ENCODE measurements around the gene ADCY9. TPM values are rescaled to one million over a fixed set of nuclear protein-coding genes. Genes with fewer than 3 reads are reported as not detected.

The ADCY9 gene
- total RNA-seq, 2 experiments from 2014 or later: 7.1 to 7.4 TPM

DNA sequence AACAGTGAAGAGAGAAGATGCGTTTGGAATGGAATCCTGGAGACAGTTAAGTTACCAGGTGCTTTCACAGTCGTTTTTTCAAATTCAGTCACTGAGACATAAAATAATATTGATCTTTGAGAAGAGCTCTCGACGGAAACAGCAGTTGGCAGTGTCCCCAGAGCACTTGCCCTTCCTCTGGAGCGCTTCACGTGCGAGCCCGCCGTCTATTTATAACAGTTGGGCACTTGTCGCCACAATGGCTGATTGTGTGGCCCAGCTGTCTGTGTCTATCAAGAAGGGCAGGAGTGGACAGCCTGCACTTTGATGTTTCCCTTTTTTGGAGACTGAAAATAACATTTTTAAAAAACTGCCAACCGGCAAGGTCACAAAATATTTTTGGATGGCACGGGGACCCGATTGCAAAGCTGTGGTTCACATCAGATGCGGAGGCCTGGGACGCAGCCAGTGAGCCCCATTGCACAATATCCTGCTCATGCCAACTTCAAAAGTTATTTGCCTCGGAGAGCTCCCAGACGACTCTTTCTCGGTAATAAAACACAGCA is 62.9 kb downstream of the ADCY9 start:
- Mint-ChIP-seq H3K9me3 (no peaks in the 10 kb centered on the region), H3K4me1 (ENCODE audit: low read depth) (no peaks in the 10 kb centered on the region), H3K4me3 (no peak overlapping the region), H3K27me3 (no peaks in the 10 kb centered on the region), H3K36me3 (ENCODE audit: low read depth) (no peaks in the 10 kb centered on the region), H3K27ac (no peak overlapping the region)
- Histone ChIP-seq H3K4me1 (ENCODE audit: insufficient read depth, low read length) (peaks cover 4% of the 10 kb centered on the region), H3K9me3 (ENCODE audit: control insufficient read depth in 1 of 2, insufficient read depth in 1 of 2, low read length in 2 of 2) (no peaks in the 10 kb centered on the region), H3K27ac (ENCODE audit: low read depth in 1 of 2, low read length in 2 of 2) (no peak overlapping the region), H3K4me3 (ENCODE audit: low read length) (no peak overlapping the region), H3K36me3 (ENCODE audit: insufficient read depth, low read length) (no peaks in the 10 kb centered on the region), H3K27me3 (ENCODE audit: control insufficient read depth in 1 of 2, insufficient read depth in 2 of 2, low read length in 2 of 2) (no peaks in the 10 kb centered on the region)
- TF ChIP-seq, protein P1, sequence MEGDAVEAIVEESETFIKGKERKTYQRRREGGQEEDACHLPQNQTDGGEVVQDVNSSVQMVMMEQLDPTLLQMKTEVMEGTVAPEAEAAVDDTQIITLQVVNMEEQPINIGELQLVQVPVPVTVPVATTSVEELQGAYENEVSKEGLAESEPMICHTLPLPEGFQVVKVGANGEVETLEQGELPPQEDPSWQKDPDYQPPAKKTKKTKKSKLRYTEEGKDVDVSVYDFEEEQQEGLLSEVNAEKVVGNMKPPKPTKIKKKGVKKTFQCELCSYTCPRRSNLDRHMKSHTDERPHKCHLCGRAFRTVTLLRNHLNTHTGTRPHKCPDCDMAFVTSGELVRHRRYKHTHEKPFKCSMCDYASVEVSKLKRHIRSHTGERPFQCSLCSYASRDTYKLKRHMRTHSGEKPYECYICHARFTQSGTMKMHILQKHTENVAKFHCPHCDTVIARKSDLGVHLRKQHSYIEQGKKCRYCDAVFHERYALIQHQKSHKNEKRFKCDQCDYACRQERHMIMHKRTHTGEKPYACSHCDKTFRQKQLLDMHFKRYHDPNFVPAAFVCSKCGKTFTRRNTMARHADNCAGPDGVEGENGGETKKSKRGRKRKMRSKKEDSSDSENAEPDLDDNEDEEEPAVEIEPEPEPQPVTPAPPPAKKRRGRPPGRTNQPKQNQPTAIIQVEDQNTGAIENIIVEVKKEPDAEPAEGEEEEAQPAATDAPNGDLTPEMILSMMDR (IDR thresholded peaks at IDR 0.05): no peak
- DNase-seq (peak in 1 of 14 experiments; percentile 21), ATAC-seq (ENCODE audit: poor library complexity) (no peak)
- POLR2A ChIA-PET: no interaction called here
- intact Hi-C loops (cut with DNase I, micrococcal nuclease): no loop called here
- CTCF ChIA-PET: no interaction called here

DNA sequence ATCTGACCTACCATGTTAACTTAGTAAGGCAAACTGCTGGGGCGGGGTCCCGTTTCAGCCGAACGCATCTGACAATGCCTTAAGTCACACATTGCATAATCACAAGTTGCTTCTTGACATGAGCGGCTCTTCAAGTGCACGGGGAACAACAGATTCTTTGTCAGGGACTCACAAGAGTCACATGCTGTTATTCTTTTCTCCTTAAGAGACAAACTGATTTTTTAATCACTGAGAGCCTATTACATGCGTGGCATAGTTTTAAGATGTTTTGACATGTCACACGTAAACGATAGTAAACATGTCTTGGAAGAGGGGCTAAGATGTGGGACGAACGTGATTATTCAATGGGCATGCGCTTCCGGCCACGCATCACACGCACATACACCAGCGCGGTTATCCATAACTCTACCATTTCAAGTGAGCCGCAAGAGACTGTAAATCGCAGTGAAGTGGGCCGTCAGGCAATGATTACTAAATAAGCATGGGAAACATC is 63.4 kb downstream of the ADCY9 start:
- CTCF ChIA-PET: no interaction called here
- ATAC-seq (ENCODE audit: poor library complexity): no peak
- POLR2A ChIA-PET: no interaction called here
- Mint-ChIP-seq H3K9me3 (no peaks in the 10 kb centered on the region), H3K27me3 (no peaks in the 10 kb centered on the region), H3K4me3 (no peak overlapping the region), H3K36me3 (ENCODE audit: low read depth) (no peaks in the 10 kb centered on the region), H3K27ac (no peak overlapping the region), H3K4me1 (ENCODE audit: low read depth) (no peaks in the 10 kb centered on the region)
- H3K36me3 ChIP-seq (ENCODE audit: insufficient read depth, low read length): no peaks in the 10 kb centered on the region
- no peak overlapping the region for H3K27ac ChIP-seq (ENCODE audit: low read depth in 1 of 2, low read length in 2 of 2)
- peaks cover 3% of the 10 kb centered on the region for H3K4me1 ChIP-seq (ENCODE audit: insufficient read depth, low read length)
- TF ChIP-seq, protein P1 (IDR thresholded peaks at IDR 0.05): no peak
- peak in 2 of 14 experiments; percentile 36 to 57 for DNase-seq
- no peak overlapping the region for H3K4me3 ChIP-seq (ENCODE audit: low read length)
- intact Hi-C loops (cut with DNase I, micrococcal nuclease): no loop called here
- H3K9me3 ChIP-seq (ENCODE audit: control insufficient read depth in 1 of 2, insufficient read depth in 1 of 2, low read length in 2 of 2): no peaks in the 10 kb centered on the region
- no peaks in the 10 kb centered on the region for H3K27me3 ChIP-seq (ENCODE audit: control insufficient read depth in 1 of 2, insufficient read depth in 2 of 2, low read length in 2 of 2)

DNA sequence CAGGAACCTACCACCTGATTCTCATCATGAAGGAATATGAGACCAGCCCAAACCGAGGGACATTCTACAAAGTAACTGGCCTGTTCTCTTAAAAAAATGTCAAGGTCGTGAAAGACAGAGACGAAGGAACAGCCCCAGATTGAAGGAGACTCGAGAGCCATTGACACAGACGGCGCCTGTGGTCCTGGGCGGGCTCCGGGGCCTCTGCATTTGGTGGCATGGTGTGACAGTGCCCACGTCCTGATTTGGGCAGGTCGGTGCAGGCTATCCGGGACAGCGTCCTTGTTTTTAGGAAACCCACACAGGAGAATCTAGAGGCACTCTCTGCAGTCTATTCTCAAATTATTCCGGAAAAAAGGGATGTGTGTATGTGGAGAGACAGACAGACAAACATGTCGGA is 64.1 kb downstream of the ADCY9 start:
- Histone ChIP-seq H3K36me3 (ENCODE audit: insufficient read depth, low read length) (no peaks in the 10 kb centered on the region), H3K4me1 (ENCODE audit: insufficient read depth, low read length) (peaks cover 3% of the 10 kb centered on the region), H3K4me3 (ENCODE audit: low read length) (no peak overlapping the region), H3K27me3 (ENCODE audit: control insufficient read depth in 1 of 2, insufficient read depth in 2 of 2, low read length in 2 of 2) (no peaks in the 10 kb centered on the region), H3K9me3 (ENCODE audit: control insufficient read depth in 1 of 2, insufficient read depth in 1 of 2, low read length in 2 of 2) (no peaks in the 10 kb centered on the region), H3K27ac (ENCODE audit: low read depth in 1 of 2, low read length in 2 of 2) (no peak overlapping the region)
- H3K27me3 Mint-ChIP-seq: no peaks in the 10 kb centered on the region
- no peak overlapping the region for H3K27ac Mint-ChIP-seq
- TF ChIP-seq, protein P1 (IDR thresholded peaks at IDR 0.05): no peak
- CTCF ChIA-PET: no interaction called here
- H3K4me3 Mint-ChIP-seq: no peak overlapping the region
- no peaks in the 10 kb centered on the region for H3K9me3 Mint-ChIP-seq
- no peaks in the 10 kb centered on the region for H3K36me3 Mint-ChIP-seq (ENCODE audit: low read depth)
- DNase-seq: no peak
- POLR2A ChIA-PET: no interaction called here
- intact Hi-C loops (cut with DNase I, micrococcal nuclease): no loop called here
- no peaks in the 10 kb centered on the region for H3K4me1 Mint-ChIP-seq (ENCODE audit: low read depth)
- ATAC-seq (ENCODE audit: poor library complexity): no peak
